Measurements from ENCODE around the gene ZDHHC19. TPM values are rescaled to one million over a fixed set of nuclear protein-coding genes. Genes with fewer than 3 reads are reported as not detected.
"Not testable (repeated sequence)": the region's sequence is repeated elsewhere in the genome, so short reads cannot be mapped to it uniquely, and the experiment has no call there.

Gene ZDHHC19, protein sequence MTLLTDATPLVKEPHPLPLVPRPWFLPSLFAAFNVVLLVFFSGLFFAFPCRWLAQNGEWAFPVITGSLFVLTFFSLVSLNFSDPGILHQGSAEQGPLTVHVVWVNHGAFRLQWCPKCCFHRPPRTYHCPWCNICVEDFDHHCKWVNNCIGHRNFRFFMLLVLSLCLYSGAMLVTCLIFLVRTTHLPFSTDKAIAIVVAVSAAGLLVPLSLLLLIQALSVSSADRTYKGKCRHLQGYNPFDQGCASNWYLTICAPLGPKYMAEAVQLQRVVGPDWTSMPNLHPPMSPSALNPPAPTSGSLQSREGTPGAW
- not detected in 2 replicates for total RNA-seq

DNA sequence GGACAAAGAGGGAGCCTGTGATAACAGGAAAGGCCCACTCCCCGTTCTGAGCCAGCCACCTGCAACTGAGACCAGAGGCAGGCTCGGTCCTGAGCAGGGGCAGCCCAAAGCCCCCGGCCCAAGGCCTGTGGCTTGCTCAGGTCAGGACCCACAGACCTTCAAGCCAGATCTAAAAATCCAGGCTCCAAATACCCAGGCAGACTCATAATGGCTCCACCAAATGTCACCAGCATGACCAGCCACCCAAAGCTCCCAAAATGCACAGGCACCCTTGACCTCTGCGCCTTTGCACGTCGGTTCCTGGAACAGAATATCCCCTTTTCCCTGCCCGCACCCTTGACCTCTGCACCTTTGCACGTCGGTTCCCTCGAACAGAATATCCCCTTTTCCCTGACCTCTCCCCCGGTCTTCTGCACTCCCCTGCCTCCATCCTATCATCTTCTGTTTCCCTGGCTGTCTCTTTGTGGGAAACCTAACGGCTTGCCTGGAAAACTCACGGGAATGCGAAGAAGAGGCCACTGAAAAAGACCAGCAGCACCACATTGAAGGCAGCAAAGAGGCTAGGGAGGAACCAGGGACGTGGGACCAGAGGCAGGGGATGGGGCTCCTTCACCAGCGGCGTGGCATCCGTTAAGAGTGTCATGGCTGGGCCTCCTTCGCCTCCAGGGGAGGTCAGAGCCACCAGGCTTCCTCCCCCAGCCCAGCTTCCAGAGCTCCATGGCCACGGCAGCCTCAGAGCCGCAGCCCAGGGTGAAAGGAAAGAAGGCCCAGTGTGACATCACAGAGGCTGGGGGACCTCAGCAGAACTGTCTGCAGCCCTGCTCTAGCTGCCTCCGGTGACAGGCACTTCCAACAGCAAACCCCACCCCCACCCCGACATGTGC lies at the start of gene ZDHHC19:
ZDHHC19 (minus strand) TSS at position 728 of the 884 bp plus-strand sequence; CDS start at position 643, 85 bp downstream.
- no peak within 1 kb of the TSS for H3K27ac Mint-ChIP-seq
- no peaks in the 10 kb centered on the region for H3K4me1 Mint-ChIP-seq (ENCODE audit: low read depth)
- H3K4me3 Mint-ChIP-seq (ENCODE audit: low read depth) = no peak within 1 kb of the TSS
- intact Hi-C loops (cut with micrococcal nuclease) = no loop called here
- H3K36me3 Mint-ChIP-seq (ENCODE audit: low read depth) = no peaks in the 10 kb centered on the region
- no peaks in the 10 kb centered on the region for H3K9me3 Mint-ChIP-seq
- DNase-seq (ENCODE audit: low spot score) = no peak
- H3K27me3 Mint-ChIP-seq (ENCODE audit: low read depth) = peaks cover 6% of the 10 kb centered on the region

DNA sequence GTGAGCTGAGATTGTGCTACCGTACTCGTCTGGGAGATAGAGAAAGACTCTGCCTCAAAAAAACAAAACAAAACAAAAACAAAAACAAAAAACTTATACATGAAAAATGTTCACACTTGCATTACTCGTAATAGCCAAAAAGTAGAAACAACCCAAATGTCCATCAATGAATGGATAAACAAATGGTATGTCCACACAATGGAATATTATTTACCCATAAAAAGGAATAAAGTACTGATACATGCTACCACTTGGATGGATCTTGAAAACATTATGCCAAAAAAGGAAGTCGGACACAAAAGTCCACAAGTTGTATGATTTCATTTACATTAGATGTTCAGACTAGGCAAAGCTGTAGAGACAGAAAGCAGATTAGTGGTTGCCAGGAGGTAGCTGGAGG lies 49.6 kb upstream of the ZDHHC19 start:
- Mint-ChIP-seq H3K27me3 (ENCODE audit: low read depth) (no peaks in the 10 kb centered on the region), H3K27ac (no peak overlapping the region), H3K4me1 (ENCODE audit: low read depth) (peaks cover 7% of the 10 kb centered on the region), H3K4me3 (ENCODE audit: low read depth) (no peak overlapping the region), H3K9me3 (no peaks in the 10 kb centered on the region), H3K36me3 (ENCODE audit: low read depth) (peaks cover 48% of the 10 kb centered on the region)
- DNase-seq (ENCODE audit: low spot score) = no peak
- intact Hi-C loops (cut with micrococcal nuclease) = no loop called here

DNA sequence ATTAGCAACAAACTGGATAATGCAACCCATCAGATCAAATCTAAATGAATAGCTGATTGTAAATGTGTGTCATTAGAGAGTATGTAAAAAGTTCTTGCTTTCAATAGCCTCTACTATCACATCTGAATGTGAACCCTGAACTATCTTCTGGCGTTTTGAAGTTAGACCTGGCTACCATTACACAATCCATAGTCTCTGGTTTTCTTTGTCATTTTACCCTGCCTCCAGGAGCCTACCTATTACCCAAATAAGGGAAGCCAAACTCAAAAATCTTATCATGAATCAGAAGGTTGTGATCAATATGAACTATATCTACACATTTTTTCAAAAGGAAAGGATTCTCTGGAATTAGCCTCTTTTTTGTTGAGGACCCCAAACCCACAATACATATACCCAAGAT lies 44.6 kb upstream of the ZDHHC19 start:
- Mint-ChIP-seq H3K36me3 (ENCODE audit: low read depth) (peaks cover 41% of the 10 kb centered on the region), H3K27ac (no peak overlapping the region), H3K4me1 (ENCODE audit: low read depth) (peaks cover 10% of the 10 kb centered on the region), H3K9me3 (no peaks in the 10 kb centered on the region), H3K4me3 (ENCODE audit: low read depth) (no peak overlapping the region), H3K27me3 (ENCODE audit: low read depth) (no peaks in the 10 kb centered on the region)
- intact Hi-C loops (cut with micrococcal nuclease) = no loop called here
- DNase-seq (ENCODE audit: low spot score) = no peak

DNA sequence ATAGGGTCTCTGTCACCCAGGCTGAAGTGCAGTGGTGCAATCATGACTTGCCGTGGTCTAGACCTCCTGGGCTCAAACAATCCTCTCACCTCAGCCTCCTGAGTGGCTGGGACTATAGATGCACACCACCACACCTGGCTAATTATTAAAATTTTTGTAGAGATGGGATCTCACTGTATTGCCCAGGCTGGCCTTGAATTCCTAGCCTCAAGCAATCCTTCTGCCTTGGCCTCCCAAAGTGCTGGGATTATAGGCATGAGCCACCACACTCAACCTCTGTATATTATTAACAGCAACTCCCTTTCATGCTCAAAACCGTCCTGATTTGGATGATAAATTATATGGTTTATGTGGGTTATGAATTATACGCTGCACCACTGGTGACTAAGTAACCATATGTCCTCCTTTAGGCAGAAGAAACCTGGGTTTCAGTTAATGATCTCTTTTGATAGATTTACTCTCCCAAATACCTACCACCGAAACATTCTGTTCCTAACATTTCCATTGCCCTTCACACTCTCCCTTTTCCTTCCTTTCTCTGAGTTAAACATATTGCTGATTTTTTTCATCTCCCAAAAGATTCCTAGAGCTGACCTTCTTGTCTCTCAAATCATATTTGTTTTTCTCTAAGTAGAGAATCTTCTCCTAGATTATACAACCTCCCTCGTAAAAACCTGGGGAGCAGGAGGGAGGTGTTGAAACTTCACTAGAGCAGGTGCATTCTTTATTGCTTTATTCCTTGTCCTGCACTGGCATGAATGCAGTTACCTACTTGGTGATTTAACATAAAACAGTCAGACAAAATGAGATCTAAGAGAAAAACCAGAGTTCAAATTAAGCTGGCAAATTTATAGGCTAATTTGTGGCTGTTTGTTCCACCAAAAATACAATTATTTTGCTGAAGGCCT lies 43.4 kb upstream of the ZDHHC19 start:
- DNase-seq (ENCODE audit: low spot score) = no peak
- H3K36me3 Mint-ChIP-seq (ENCODE audit: low read depth) = peaks cover 41% of the 10 kb centered on the region
- intact Hi-C loops (cut with micrococcal nuclease) = no loop called here
- H3K4me3 Mint-ChIP-seq (ENCODE audit: low read depth) = no peak overlapping the region
- no peaks in the 10 kb centered on the region for H3K27me3 Mint-ChIP-seq (ENCODE audit: low read depth)
- H3K9me3 Mint-ChIP-seq = no peaks in the 10 kb centered on the region
- H3K27ac Mint-ChIP-seq = peak overlapping the region; percentile 23
- H3K4me1 Mint-ChIP-seq (ENCODE audit: low read depth) = peaks cover 10% of the 10 kb centered on the region

DNA sequence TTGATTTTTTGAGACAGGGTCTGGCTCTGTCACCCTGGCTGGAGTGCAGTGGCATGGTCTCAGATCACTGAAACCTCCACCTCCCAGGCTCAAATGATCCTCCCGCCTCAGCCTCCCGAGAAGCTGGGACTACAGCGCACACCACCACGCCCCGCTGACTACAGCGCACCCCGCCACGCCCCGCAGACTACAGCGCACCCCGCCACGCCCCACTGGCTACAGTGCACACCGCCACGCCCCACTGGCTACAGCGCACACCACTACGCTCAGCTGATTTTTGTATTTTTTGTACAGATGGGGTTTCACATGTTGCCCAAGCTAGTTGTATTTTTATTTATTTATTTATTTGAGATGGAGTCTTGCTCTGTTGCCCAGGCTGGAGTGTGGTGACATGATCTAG lies 40.7 kb upstream of the ZDHHC19 start:
- Mint-ChIP-seq H3K4me1 (ENCODE audit: low read depth) (peaks cover 7% of the 10 kb centered on the region), H3K36me3 (ENCODE audit: low read depth) (peaks cover 44% of the 10 kb centered on the region), H3K9me3 (no peaks in the 10 kb centered on the region), H3K27me3 (ENCODE audit: low read depth) (no peaks in the 10 kb centered on the region), H3K27ac (no peak overlapping the region), H3K4me3 (ENCODE audit: low read depth) (no peak overlapping the region)
- intact Hi-C loops (cut with micrococcal nuclease) = loop anchor here (2.0 kb wide), 1 partner anchor 267 kb away; no protein-coding TSS in a partner anchor
- DNase-seq (ENCODE audit: low spot score) = no peak

DNA sequence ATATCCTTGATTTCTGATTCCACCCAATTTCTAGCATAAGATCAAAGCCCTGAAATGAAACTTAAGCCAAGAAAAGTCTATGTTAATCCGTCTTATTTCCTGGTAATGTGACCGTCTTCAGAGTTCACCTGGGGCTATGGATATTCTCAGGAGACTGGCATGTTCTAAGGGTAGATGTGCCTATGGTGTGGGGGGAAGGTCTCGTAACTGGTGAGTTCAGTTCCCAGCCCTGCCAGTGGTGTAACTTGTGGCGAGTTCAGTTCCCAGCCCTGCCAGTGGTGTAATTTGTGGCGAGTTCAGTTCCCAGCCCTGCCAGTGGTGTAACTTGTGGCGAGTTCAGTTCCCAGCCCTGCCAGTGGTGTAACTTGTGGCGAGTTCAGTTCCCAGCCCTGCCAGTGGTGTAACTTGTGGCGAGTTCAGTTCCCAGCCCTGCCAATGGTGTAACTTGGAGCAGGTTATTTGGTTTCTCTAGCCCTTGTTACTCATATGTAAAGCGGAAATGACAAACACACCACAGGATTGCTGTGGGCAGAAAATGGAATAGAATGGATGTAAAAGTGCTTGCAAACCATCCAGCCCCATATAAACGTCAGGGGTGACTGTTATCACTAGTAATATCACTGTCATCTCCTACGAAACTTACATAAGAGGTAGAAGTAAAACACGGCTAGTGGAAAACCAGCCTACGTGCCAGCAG lies 35.6 kb upstream of the ZDHHC19 start:
- Mint-ChIP-seq H3K36me3 (ENCODE audit: low read depth) (peaks cover 50% of the 10 kb centered on the region), H3K4me3 (ENCODE audit: low read depth) (no peak overlapping the region), H3K9me3 (no peaks in the 10 kb centered on the region), H3K27me3 (ENCODE audit: low read depth) (no peaks in the 10 kb centered on the region), H3K4me1 (ENCODE audit: low read depth) (no peaks in the 10 kb centered on the region), H3K27ac (peak overlapping the region; percentile 16)
- intact Hi-C loops (cut with micrococcal nuclease) = no loop called here
- DNase-seq (ENCODE audit: low spot score) = no peak

DNA sequence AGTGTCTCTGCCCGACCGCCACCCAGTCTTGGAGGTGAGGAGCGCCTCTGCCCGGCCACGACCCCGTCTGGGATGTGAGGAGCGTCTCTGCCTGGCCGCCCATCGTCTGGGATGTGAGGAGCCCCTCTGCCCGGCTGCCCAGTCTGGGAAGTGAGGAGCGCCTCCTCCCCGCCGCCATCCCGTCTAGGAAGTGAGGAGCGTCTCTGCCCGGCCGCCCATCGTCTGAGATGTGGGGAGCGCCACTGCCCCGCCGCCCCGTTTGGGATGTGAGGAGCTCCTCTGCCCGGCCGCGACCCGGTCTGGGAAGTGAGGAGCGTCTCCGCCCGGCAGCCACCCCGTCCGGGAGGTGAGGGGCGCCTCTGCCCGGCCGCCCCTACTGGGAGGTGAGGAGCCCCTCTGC lies 33.0 kb upstream of the ZDHHC19 start:
- DNase-seq (ENCODE audit: low spot score); H3K4me3 Mint-ChIP-seq (ENCODE audit: low read depth); H3K9me3 Mint-ChIP-seq; H3K27me3 Mint-ChIP-seq (ENCODE audit: low read depth); intact Hi-C loops (cut with micrococcal nuclease); H3K4me1 Mint-ChIP-seq (ENCODE audit: low read depth); H3K27ac Mint-ChIP-seq: not testable (repeated sequence)
- H3K36me3 Mint-ChIP-seq (ENCODE audit: low read depth) = peaks cover 57% of the 10 kb centered on the region

DNA sequence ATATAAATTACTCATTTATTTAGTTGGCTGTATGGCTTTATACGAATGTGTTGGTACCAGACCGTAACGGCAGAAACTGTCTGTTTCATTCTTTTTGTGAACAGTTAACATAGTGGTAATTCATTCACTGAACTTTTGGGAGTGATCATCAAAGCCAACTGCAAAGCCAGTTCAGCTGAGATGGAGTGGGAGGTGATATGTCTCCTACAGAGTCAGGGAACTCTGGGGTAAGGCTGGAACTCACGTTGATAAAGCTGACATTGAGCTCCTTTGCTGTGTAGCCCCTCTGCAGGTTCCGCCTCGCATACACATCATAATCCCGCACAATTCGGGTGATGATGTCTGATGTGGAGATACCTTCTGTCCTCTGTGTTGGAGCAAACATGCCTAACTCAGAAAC lies 30.5 kb upstream of the ZDHHC19 start:
- Mint-ChIP-seq H3K4me1 (ENCODE audit: low read depth) (peaks cover 2% of the 10 kb centered on the region), H3K27ac (no peak overlapping the region), H3K36me3 (ENCODE audit: low read depth) (peaks cover 64% of the 10 kb centered on the region), H3K9me3 (no peaks in the 10 kb centered on the region), H3K4me3 (ENCODE audit: low read depth) (no peak overlapping the region), H3K27me3 (ENCODE audit: low read depth) (no peaks in the 10 kb centered on the region)
- DNase-seq (ENCODE audit: low spot score) = no peak
- intact Hi-C loops (cut with micrococcal nuclease) = no loop called here

DNA sequence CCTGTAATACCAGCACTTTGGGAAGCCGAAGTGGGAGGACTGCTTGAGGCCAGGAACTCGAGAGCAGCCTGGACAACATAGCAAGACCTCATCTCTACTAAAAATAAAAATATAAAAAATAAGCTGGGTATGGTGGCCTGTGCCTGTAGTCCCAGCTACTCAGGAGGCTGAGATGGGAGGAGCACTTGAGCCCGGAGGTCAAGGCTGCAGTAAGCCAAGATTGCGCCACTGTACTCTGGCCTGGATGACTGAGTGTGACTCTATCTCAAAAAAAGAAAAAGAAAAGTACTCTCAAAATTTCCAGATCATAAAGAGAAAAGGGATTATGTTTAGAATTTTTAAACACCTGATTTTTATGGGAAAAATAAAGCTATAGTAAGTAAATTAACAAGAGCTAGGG lies 29.2 kb upstream of the ZDHHC19 start:
- Mint-ChIP-seq H3K27ac (no peak overlapping the region), H3K27me3 (ENCODE audit: low read depth) (no peaks in the 10 kb centered on the region), H3K4me1 (ENCODE audit: low read depth) (peaks cover 2% of the 10 kb centered on the region), H3K9me3 (no peaks in the 10 kb centered on the region), H3K4me3 (ENCODE audit: low read depth) (no peak overlapping the region), H3K36me3 (ENCODE audit: low read depth) (peaks cover 66% of the 10 kb centered on the region)
- DNase-seq (ENCODE audit: low spot score) = no peak
- intact Hi-C loops (cut with micrococcal nuclease) = no loop called here

DNA sequence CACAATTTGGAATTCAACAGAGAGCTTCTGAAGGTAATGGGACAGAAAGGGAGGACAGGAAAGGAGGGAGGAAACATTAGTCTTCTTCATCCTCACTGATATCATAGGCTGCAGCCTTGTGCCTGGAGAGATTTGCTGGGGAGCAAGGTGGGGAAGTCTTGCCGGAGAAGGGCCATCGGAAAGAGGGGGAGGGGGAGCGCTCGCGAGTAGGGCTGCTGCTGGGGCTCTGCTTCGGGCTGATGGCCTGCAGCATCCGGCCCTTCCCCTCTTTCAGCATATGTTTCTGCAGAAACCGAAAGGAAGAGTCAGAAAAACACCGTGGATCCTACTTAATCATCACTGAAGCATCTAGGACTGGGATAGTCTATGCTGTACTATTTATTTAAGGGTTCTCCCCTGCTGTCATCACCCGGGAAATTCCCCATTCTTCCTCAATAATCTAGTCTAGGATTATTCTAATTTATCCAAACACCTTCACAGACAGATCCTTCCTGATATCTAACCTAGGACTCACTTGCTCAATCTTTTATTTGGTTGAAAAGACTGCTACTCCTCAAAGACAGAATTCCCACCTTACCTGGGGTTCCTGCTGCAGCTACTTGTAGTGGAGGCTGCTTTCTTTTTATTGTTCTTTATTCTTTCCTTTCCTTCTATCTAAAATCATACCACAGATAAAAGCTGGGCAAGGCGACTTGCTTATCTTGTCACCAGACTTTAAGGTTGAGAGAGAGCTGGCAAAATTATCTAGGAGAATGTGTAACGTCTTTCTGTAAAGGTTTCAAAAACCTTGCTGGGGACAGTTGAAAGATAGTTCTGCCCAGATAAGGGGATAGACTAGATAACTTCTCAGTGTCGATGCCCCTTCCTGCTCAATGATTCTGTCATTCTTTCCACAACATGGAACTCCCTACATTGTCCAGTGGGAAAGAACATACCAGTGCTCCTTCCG lies 27.7 kb upstream of the ZDHHC19 start:
- no peak overlapping the region for H3K4me3 Mint-ChIP-seq (ENCODE audit: low read depth)
- peaks cover 2% of the 10 kb centered on the region for H3K4me1 Mint-ChIP-seq (ENCODE audit: low read depth)
- peaks cover 68% of the 10 kb centered on the region for H3K36me3 Mint-ChIP-seq (ENCODE audit: low read depth)
- no peak overlapping the region for H3K27ac Mint-ChIP-seq
- intact Hi-C loops (cut with micrococcal nuclease) = no loop called here
- H3K27me3 Mint-ChIP-seq (ENCODE audit: low read depth) = no peaks in the 10 kb centered on the region
- no peaks in the 10 kb centered on the region for H3K9me3 Mint-ChIP-seq
- no peak for DNase-seq (ENCODE audit: low spot score)

DNA sequence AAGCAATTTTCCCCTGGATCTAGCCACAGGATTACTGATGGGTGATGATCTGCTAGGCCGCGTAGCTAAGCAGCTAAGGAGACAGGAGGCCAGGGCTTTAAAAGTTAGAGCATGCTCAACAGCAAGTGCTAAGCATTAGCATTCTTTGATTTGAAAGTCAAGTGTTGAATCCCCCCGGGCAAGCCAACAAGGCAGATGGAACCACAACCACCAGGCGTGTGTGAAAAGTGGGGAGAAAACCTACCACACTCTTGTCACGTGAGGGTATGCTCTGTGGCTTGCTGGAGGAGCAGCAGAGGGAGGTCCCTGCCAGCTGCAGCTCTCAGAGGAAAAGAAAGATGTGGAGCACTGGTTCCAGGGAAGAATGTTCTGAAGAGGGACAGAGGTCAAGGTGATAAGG lies 26.0 kb upstream of the ZDHHC19 start:
- Mint-ChIP-seq H3K4me1 (ENCODE audit: low read depth) (peaks cover 12% of the 10 kb centered on the region), H3K9me3 (no peaks in the 10 kb centered on the region), H3K4me3 (ENCODE audit: low read depth) (no peak overlapping the region), H3K27ac (no peak overlapping the region), H3K27me3 (ENCODE audit: low read depth) (no peaks in the 10 kb centered on the region), H3K36me3 (ENCODE audit: low read depth) (peaks cover 57% of the 10 kb centered on the region)
- intact Hi-C loops (cut with micrococcal nuclease) = no loop called here
- DNase-seq (ENCODE audit: low spot score) = no peak
